ENCODE data around the gene CLASP2. TPM values are rescaled to one million over a fixed set of nuclear protein-coding genes. Genes with fewer than 3 reads are reported as not detected.
"Not testable (repeated sequence)": the region's sequence is repeated elsewhere in the genome, so short reads cannot be mapped to it uniquely, and the experiment has no call there.

CLASP2 gene
- total RNA-seq, 2 experiments from 2014 or later: 40.6 to 43.0 TPM

DNA sequence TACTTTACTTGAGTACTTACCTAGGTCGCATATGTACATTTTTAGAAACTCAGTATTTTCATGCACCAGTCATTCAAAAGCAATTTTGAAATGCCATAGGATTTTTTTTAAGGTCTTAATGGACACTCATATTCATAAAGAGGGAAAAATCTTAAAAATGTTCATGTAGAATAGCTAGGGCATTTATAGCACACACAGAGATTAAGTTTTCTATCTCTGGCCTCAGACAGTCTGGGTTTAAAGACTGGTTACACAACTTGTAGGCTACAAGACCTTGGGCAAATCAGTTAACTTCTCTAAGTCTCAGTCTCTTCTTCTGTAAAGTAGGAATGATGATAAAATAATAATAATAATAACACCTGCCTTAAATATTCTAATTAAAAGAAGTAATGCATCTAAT lies 229.4 kb downstream of the CLASP2 start:
- Mint-ChIP-seq H3K27me3 (no peaks in the 10 kb centered on the region), H3K36me3 (ENCODE audit: low read depth) (no peaks in the 10 kb centered on the region), H3K27ac (no peak overlapping the region), H3K4me1 (no peaks in the 10 kb centered on the region), H3K9me3 (no peaks in the 10 kb centered on the region), H3K4me3 (no peak overlapping the region)
- ChIA-PET CTCF (no interaction called here), POLR2A (no interaction called here)
- DNase-seq: no peak

DNA sequence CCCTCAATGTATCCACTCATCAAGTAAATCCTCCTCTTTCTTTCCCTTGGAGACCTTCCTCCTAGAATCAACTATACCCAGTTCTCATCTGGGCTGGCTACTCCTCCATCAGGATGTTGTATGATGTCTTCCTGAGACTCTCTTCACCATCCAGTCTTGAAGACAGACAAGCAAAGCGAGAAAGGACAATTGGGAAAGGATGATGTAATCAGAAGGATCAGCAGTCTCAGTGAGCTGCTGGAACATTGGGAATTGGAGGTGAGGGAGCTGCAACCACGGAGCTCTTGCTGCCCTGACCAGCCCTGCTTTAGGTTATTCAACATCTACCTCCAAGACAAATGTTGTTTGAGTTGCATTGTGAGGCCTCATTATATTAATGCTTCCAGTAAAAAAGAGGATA lies 229.8 kb downstream of the CLASP2 start:
- H3K4me1 Mint-ChIP-seq: no peaks in the 10 kb centered on the region
- ChIA-PET CTCF (no interaction called here), POLR2A (no interaction called here)
- H3K9me3 Mint-ChIP-seq: no peaks in the 10 kb centered on the region
- no peak for DNase-seq
- no peak overlapping the region for H3K27ac Mint-ChIP-seq
- H3K4me3 Mint-ChIP-seq: no peak overlapping the region
- no peaks in the 10 kb centered on the region for H3K36me3 Mint-ChIP-seq (ENCODE audit: low read depth)
- no peaks in the 10 kb centered on the region for H3K27me3 Mint-ChIP-seq

DNA sequence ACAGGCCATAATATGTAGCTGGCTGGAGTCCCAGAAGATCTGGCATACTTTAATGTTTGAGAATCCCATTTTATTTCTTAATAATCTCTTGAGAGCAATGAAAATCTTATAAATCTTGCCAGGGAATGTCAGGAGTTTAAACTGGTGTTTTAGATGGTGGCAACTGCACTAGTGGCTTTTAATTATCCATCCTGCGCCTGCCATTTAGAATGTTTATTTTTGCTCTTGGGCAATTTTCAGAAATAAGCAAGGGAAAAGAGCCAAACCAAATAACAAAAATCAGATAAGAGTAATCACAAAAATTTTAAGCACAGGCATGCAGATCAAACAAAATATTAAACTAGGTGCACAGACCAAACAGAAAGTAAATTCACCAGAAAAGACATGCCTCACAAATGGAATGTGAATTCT lies 235.9 kb downstream of the CLASP2 start:
- no peaks in the 10 kb centered on the region for H3K4me1 Mint-ChIP-seq

DNA sequence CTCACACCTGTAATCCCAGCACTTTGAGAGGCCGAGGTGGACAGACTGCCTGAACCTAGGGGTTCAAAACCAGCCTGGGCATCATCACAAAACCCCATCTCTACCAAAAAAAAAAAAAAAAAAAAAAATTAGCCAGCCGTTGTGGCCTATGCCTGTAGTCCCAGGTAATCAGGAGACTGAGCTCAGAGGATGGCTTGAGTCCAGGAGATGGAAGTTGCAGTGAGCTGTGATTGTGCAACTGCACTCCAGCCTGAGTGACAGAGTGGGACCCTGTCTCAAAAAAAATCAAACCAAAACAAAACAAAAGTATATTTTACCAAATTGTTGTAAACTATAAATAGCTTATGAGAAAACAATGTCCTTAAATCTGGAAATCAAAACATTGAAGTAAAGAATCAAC lies 243.2 kb downstream of the CLASP2 start:
- CTCF ChIA-PET: interaction anchor here (1.2 kb wide), 1 partner anchor 312 kb away, joined by 3 read pairs; no protein-coding TSS in a partner anchor
- Mint-ChIP-seq H3K4me1 (no peaks in the 10 kb centered on the region), H3K27me3 (no peaks in the 10 kb centered on the region), H3K4me3 (no peak overlapping the region), H3K27ac (no peak overlapping the region), H3K9me3 (no peaks in the 10 kb centered on the region), H3K36me3 (ENCODE audit: low read depth) (no peaks in the 10 kb centered on the region)
- POLR2A ChIA-PET: no interaction called here
- DNase-seq: no peak

More for the DNA sequence above, 235.9 kb downstream of the CLASP2 start:
- no peaks in the 10 kb centered on the region for H3K36me3 Mint-ChIP-seq (ENCODE audit: low read depth)
- ChIA-PET POLR2A (no interaction called here), CTCF (no interaction called here)
- no peak for DNase-seq
- no peak overlapping the region for H3K27ac Mint-ChIP-seq
- peaks cover 4% of the 10 kb centered on the region for H3K9me3 Mint-ChIP-seq
- H3K4me3 Mint-ChIP-seq: no peak overlapping the region
- no peaks in the 10 kb centered on the region for H3K27me3 Mint-ChIP-seq

DNA sequence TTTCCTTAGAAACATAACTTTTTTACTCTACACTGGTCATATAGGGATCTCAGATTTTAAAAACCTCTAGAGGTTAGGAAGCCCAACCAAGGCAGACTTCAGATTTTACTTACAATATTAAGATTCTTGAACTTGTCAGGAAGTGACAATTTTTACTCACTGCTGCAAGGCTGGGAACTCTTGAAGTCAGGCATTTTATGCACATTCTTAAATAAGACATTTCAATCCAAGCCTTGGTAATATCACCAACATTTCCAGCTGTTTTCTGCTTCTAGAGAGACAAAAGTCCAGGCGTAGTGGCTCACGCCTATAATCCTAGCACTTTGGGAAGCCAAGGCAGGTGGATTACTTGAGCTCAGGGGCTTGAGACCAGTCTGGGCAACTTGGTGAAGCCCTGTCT lies 244.2 kb downstream of the CLASP2 start:
- Mint-ChIP-seq H3K27me3 (no peaks in the 10 kb centered on the region), H3K27ac (no peak overlapping the region), H3K4me3 (no peak overlapping the region), H3K4me1 (no peaks in the 10 kb centered on the region), H3K9me3 (no peaks in the 10 kb centered on the region), H3K36me3 (ENCODE audit: low read depth) (no peaks in the 10 kb centered on the region)
- no peak for DNase-seq
- ChIA-PET POLR2A (no interaction called here), CTCF (interaction anchor here (0.7 kb wide), 1 partner anchor 10 kb away, joined by 3 read pairs; no protein-coding TSS in a partner anchor)

DNA sequence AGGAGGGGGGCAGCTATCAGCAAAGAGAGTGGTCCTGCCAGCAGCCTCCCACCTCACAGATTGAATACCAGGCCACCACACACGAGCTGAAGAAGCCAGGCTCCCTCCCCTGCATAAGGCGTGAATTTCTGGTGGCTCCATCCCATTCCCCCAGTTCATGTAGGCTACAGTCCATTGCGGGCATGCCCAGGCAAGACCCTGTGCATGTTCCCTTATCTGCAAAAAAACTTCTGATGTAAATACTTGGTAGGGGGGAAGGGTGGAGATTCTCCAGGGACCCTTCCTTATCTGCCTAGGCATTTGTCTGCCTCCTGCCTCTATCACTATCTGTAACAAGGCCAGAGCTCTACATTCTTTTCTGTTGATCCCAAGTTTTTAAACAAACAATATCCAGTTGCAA lies 250.3 kb downstream of the CLASP2 start:
- Mint-ChIP-seq H3K4me3 (no peak overlapping the region), H3K27me3 (no peaks in the 10 kb centered on the region), H3K36me3 (ENCODE audit: low read depth) (peaks cover 4% of the 10 kb centered on the region), H3K9me3 (peaks cover 4% of the 10 kb centered on the region), H3K4me1 (no peaks in the 10 kb centered on the region), H3K27ac (no peak overlapping the region)
- no peak for DNase-seq
- POLR2A ChIA-PET: no interaction called here
- CTCF ChIA-PET: no interaction called here

DNA sequence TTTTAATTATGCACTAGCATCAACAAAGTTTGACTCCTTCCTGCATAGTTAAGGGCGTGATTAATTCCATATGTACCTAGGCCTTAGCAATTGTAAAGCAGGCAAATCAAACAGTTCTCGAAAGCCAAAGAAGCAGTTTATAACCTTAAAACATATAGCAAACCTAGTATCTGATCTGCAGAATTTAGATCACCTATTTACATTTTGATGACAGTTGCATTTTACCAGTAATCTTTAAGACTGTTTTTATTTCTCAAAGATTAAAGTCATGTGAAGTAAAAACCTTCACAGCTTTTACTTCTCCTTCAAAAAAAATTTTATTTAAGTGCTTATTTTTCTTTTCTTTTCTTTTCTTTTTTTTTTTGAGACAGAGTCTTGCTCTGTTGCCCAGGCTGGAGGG lies 257.0 kb downstream of the CLASP2 start:
- CTCF ChIA-PET: no interaction called here
- no peak overlapping the region for H3K4me3 Mint-ChIP-seq
- no peak for DNase-seq
- peaks cover 4% of the 10 kb centered on the region for H3K36me3 Mint-ChIP-seq (ENCODE audit: low read depth)
- H3K27ac Mint-ChIP-seq: no peak overlapping the region
- H3K4me1 Mint-ChIP-seq: no peaks in the 10 kb centered on the region
- POLR2A ChIA-PET: no interaction called here
- H3K9me3 Mint-ChIP-seq: peaks cover 11% of the 10 kb centered on the region
- H3K27me3 Mint-ChIP-seq: no peaks in the 10 kb centered on the region

DNA sequence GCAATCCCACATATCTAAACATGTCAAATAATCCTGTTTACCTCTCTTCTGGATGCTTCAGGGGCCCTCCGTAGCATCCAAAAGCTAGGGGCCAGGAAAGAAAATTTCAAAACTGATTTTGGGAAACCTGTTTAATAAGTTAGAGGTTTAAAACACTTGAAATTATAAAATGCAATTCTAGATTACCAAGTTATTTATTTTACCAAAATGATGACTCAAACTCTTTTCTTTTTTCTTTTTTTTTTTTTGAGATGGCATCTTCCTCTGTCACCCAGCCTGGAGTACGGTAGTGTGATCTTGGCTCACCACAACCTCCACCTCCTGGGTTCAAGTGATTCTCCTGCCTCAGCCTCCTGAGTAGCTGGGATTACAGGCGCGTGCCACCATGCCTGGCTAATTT lies 258.5 kb downstream of the CLASP2 start:
- H3K27ac Mint-ChIP-seq; POLR2A ChIA-PET; H3K27me3 Mint-ChIP-seq; H3K36me3 Mint-ChIP-seq (ENCODE audit: low read depth); H3K4me1 Mint-ChIP-seq; CTCF ChIA-PET; DNase-seq; H3K4me3 Mint-ChIP-seq: not testable (repeated sequence)
- H3K9me3 Mint-ChIP-seq: peaks cover 11% of the 10 kb centered on the region

DNA sequence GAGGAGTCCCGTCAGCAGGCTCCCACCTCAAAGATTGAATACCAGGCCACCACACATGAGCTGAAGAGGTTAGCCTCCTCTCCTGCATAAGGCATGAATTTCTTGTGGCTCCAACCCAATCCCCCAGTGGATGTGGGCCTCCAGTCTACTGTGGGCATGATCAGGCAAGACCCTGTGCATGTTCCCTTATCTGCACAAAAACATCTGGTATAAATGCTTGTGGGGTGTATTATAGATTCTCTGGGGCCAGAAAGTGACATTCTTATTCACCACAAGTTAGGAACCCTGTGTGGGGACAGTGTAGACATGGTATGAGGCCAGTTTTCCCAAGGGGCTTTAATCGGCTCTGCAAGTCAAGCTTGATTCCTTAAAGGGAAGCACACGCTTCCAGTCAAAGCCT lies 259.6 kb downstream of the CLASP2 start:
- DNase-seq: no peak
- H3K9me3 Mint-ChIP-seq: peaks cover 20% of the 10 kb centered on the region
- ChIA-PET POLR2A (no interaction called here), CTCF (no interaction called here)
- H3K4me1 Mint-ChIP-seq: peaks cover 2% of the 10 kb centered on the region
- H3K27ac Mint-ChIP-seq: no peak overlapping the region
- H3K27me3 Mint-ChIP-seq: no peaks in the 10 kb centered on the region
- H3K36me3 Mint-ChIP-seq (ENCODE audit: low read depth): peaks cover 10% of the 10 kb centered on the region
- H3K4me3 Mint-ChIP-seq: no peak overlapping the region

DNA sequence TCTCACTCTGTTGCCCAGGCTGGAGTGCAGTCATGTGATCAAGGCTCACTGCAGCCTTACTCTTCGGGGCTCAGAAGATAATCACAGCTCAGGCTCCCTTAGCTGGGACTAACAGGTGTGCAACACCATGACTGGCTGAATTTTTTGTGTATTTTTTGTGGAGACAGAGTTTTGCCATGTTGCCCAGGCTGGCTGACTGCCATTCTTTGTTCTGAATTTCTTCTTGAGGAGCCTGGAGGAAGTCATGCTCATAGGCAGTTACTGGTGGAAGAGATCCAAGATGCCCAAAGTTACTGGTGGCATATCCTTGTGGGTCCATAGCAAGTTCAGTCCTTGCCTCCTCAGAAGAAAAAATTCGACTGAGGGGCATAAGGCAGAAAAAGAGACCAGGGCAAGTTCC lies 261.3 kb downstream of the CLASP2 start:
- CTCF ChIA-PET: no interaction called here
- Mint-ChIP-seq H3K27ac (no peak overlapping the region), H3K27me3 (no peaks in the 10 kb centered on the region), H3K36me3 (ENCODE audit: low read depth) (peaks cover 10% of the 10 kb centered on the region), H3K9me3 (peaks cover 20% of the 10 kb centered on the region), H3K4me1 (peaks cover 2% of the 10 kb centered on the region), H3K4me3 (no peak overlapping the region)
- DNase-seq: no peak
- POLR2A ChIA-PET: no interaction called here

DNA sequence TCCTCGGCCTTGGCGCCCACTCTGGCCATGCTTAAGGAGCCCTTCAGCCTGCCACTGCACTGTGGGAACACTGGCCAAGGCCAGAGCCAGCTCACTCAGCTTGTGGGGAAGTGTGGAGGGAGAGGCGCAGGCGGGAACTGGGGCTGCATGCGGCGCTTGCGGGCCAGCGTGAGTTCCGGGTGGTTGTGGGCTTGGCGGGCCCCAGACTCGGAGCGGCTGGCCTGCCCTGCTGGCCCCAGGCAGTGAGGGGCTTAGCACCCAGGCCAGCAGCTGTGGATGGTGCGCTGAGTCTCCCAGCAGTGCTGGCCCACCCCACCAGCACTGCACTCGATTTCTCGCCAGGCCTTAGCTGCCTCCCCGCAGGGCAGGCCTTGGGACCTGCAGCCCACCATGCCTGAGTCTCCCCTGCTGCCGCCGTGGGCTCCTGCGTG lies 264.7 kb downstream of the CLASP2 start:
- H3K4me1 Mint-ChIP-seq: peaks cover 2% of the 10 kb centered on the region
- DNase-seq: no peak
- H3K27me3 Mint-ChIP-seq: no peaks in the 10 kb centered on the region
- ChIA-PET CTCF (no interaction called here), POLR2A (interaction anchor here (1.2 kb wide), 1 partner anchor 13 kb away, joined by 5 read pairs; the partner anchor contains the start of gene UBP1)
- H3K4me3 Mint-ChIP-seq: no peak overlapping the region
- H3K27ac Mint-ChIP-seq: no peak overlapping the region
- peaks cover 8% of the 10 kb centered on the region for H3K36me3 Mint-ChIP-seq (ENCODE audit: low read depth)
- H3K9me3 Mint-ChIP-seq: peaks cover 12% of the 10 kb centered on the region

DNA sequence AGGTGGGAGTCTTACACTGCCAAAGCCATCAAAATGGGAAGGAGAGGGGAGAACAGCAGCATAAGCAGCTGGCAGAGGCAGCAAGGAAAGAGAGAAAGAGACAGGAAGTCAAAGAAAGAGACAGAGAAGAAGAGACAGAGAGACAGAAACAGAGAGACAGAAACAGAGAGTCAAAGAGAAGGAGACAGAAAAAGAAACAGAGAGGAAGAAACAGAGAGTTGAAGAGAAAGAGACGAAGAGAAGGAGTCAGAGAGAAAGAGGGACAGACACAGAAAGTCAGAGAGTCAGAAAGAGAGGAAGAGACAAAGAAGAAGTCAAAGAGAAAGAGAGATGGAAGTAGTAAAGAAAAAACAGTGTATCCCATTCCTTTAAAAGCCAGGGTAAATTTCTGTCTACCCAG lies 266.1 kb downstream of the CLASP2 start:
- H3K9me3 Mint-ChIP-seq; DNase-seq; H3K27ac Mint-ChIP-seq; H3K36me3 Mint-ChIP-seq (ENCODE audit: low read depth); POLR2A ChIA-PET; CTCF ChIA-PET; H3K4me3 Mint-ChIP-seq; H3K27me3 Mint-ChIP-seq; H3K4me1 Mint-ChIP-seq: not testable (repeated sequence)

DNA sequence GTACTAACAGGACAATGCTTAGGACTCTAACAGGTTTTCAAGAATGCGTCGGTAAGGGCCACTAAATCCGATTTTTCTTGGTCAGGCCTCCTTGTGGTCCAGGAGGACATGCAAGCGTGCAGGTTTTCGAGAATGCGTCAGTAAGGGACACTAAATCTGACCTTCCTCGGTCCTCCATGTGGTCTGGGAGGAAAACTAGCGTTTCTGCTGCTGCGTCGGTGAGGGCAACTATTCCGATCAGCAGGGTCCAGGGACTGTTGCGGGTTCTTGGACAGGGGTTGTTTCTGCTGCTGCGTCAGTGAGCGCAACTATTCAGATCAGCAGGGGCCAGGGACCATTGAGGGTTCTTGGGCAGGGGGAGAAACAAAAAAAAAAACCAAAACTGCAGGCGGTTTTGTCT lies 270.1 kb downstream of the CLASP2 start:
- DNase-seq: no peak
- no peaks in the 10 kb centered on the region for H3K9me3 Mint-ChIP-seq
- no peaks in the 10 kb centered on the region for H3K36me3 Mint-ChIP-seq (ENCODE audit: low read depth)
- ChIA-PET POLR2A (no interaction called here), CTCF (no interaction called here)
- H3K27ac Mint-ChIP-seq: no peak overlapping the region
- H3K27me3 Mint-ChIP-seq: no peaks in the 10 kb centered on the region
- peaks cover 6% of the 10 kb centered on the region for H3K4me1 Mint-ChIP-seq
- no peak overlapping the region for H3K4me3 Mint-ChIP-seq

DNA sequence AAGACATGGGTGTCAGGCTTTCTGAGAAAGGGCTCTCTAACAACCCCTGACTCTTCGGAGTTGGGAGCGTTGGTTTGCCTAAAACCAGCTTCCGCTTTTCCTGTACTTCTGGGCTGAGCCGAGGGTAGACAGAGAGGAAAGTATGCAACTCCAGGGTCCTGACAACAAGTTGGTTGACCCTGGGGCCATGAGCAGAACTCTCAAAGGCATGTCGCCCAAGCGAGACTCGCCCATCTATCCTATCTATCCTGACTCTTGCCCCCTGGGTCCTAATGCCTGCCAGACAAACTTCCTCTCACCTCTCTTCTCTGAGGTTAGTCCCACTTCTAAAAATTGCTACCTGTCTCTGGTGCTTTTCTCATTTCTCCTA lies 270.8 kb downstream of the CLASP2 start:
- H3K4me1 Mint-ChIP-seq; CTCF ChIA-PET; H3K27ac Mint-ChIP-seq; H3K36me3 Mint-ChIP-seq (ENCODE audit: low read depth); H3K27me3 Mint-ChIP-seq; DNase-seq; H3K9me3 Mint-ChIP-seq; POLR2A ChIA-PET: not testable (repeated sequence)
- H3K4me3 Mint-ChIP-seq: peak overlapping the region; percentile 37
